ENCODE results near the gene TBC1D5.
A peak's percentile ranks its signal among the peaks of the same experiment; 100 is the strongest.

Gene TBC1D5

GRCh38 chr3:17292556-17292955 is 449.9 kb downstream of the TBC1D5 start:
- DNase-seq (ENCODE audit: low spot score) = no peak

- no peak for DNase-seq (ENCODE audit: low spot score)
Measured at GRCh38 chr3:17290894-17291293, 451.5 kb downstream of the TBC1D5 start.

GRCh38 chr3:17288839-17289399 is 453.5 kb downstream of the TBC1D5 start:
- no peak for DNase-seq (ENCODE audit: low spot score)

GRCh38 chr3:17287006-17287689 is 455.3 kb downstream of the TBC1D5 start:
- no peak for DNase-seq (ENCODE audit: low spot score)

GRCh38 chr3:17278006-17278405 is 464.4 kb downstream of the TBC1D5 start:
- no peak for DNase-seq (ENCODE audit: low spot score)

- no peak for DNase-seq (ENCODE audit: low spot score)
Measured at GRCh38 chr3:17266846-17267245, 475.6 kb downstream of the TBC1D5 start.

- no peak for DNase-seq (ENCODE audit: low spot score)
Measured at GRCh38 chr3:17261627-17262369, 480.6 kb downstream of the TBC1D5 start.

GRCh38 chr3:17260257-17260656 is 482.2 kb downstream of the TBC1D5 start:
- DNase-seq (ENCODE audit: low spot score) = no peak

GRCh38 chr3:17259685-17260084 is 482.7 kb downstream of the TBC1D5 start:
- no peak for DNase-seq (ENCODE audit: low spot score)

GRCh38 chr3:17258823-17259436 is 483.5 kb downstream of the TBC1D5 start:
- peak; percentile 53 for DNase-seq (ENCODE audit: low spot score)

- DNase-seq (ENCODE audit: low spot score) = no peak
Measured at GRCh38 chr3:17257269-17257668, 485.2 kb downstream of the TBC1D5 start.

- no peak for DNase-seq (ENCODE audit: low spot score)
Measured at GRCh38 chr3:17243621-17244020, 498.8 kb downstream of the TBC1D5 start.

- no peak for DNase-seq (ENCODE audit: low spot score)
Measured at GRCh38 chr3:17239417-17239816, 503.0 kb downstream of the TBC1D5 start.

GRCh38 chr3:17238023-17238422 is 504.4 kb downstream of the TBC1D5 start:
- DNase-seq (ENCODE audit: low spot score) = no peak

GRCh38 chr3:17235310-17235709 is 507.1 kb downstream of the TBC1D5 start:
- no peak for DNase-seq (ENCODE audit: low spot score)

GRCh38 chr3:17234382-17234781 is 508.0 kb downstream of the TBC1D5 start:
- DNase-seq (ENCODE audit: low spot score) = no peak

GRCh38 chr3:17233398-17233800 is 509.0 kb downstream of the TBC1D5 start:
- DNase-seq (ENCODE audit: low spot score) = peak; percentile 77

GRCh38 chr3:17232442-17232841 is 510.0 kb downstream of the TBC1D5 start:
- DNase-seq (ENCODE audit: low spot score) = no peak

- no peak for DNase-seq (ENCODE audit: low spot score)
Measured at GRCh38 chr3:17231537-17232261, 510.7 kb downstream of the TBC1D5 start.

- no peak for DNase-seq (ENCODE audit: low spot score)
Measured at GRCh38 chr3:17227472-17227871, 515.0 kb downstream of the TBC1D5 start.

GRCh38 chr3:17221529-17221928 is 520.9 kb downstream of the TBC1D5 start:
- no peak for DNase-seq (ENCODE audit: low spot score)

GRCh38 chr3:17219593-17219992 is 522.8 kb downstream of the TBC1D5 start:
- DNase-seq (ENCODE audit: low spot score) = no peak
